Sigmoid colon (tissue), 7 donors: ENCODE results near the gene PRKCZ. TPM values are rescaled to one million over a fixed set of nuclear protein-coding genes. Genes with fewer than 3 reads are reported as not detected.

ENCODE experiments used
- DNase-seq: peaks from one replicate; pipeline ENCODE4 v3.0.0-alpha.2; 2019
- H3K27ac ChIP-seq, 4 donors: fragments of 200-600 bp; sonication (generic); one replicate each; pipeline ENCODE4 v1.5.1; 2016 to 2019; ENCODE audit warnings: mild to moderate bottlenecking in 1 of 4
- H3K27me3 ChIP-seq, 3 donors: fragments of 200-600 bp; sonication (generic); one replicate each; pipeline ENCODE4 v1.5.1; 2019; ENCODE audit warnings: mild to moderate bottlenecking in 1 of 3
- H3K36me3 ChIP-seq, 4 donors: fragments of 200-600 bp; sonication (generic); one replicate each; pipeline ENCODE4 v1.5.1; 2016 to 2019
- H3K4me1 ChIP-seq, 4 donors: fragments of 200-600 bp; sonication (generic); one replicate each; pipeline ENCODE4 v1.5.1; 2017 to 2019
- H3K4me3 ChIP-seq, 4 donors: fragments of 200-600 bp; sonication (generic); one replicate each; pipeline ENCODE4 v1.5.1; 2017 to 2019; ENCODE audit warnings: mild to moderate bottlenecking in 2 of 4, moderate library complexity in 1 of 4
- H3K9me3 ChIP-seq, 4 donors: fragments of 200-600 bp in 3 of 4; sonication (generic) in 3 of 4; one replicate each; pipeline versions ENCODE4 v1.5.1 to v1.6.1; 2013 to 2019
- EP300 ChIP-seq, 4 donors: sonication (generic); formaldehyde crosslinking; IDR thresholded peaks; one replicate each; pipeline ENCODE4 v1.6.1; 2017; ENCODE audit warnings: antibody characterized with exemption in 4 of 4
- POLR2A ChIP-seq, 2 donors: fragments of 450-650 bp; IDR thresholded peaks; one replicate each; pipeline ENCODE4 v1.6.1; 2016; ENCODE audit warnings: antibody characterized with exemption in 2 of 2, mild to moderate bottlenecking in 2 of 2, moderate library complexity in 2 of 2
- POLR2AphosphoS5 ChIP-seq, 4 donors: sonication (generic); formaldehyde crosslinking; IDR thresholded peaks; one replicate each; pipeline ENCODE4 v1.6.1; 2017; ENCODE audit warnings: antibody characterized with exemption in 4 of 4
- WGBS, 2 donors: extraction: QIAGEN DNeasy Blood & Tissue Kit; methylation state at CpG; one replicate each; pipeline ENCODE4 v1.1.7; 2013; 5-methylcytosine and 5-hydroxymethylcytosine counted together
- intact Hi-C: fragments of 100-400 bp; cut with DNase I; formaldehyde crosslinking; loops from one replicate; pipeline ENCODE4 v1.15.1; 2023
- polyA plus RNA-seq, 3 donors: library from polyadenylated mRNA; stranded (reverse); fragments of 200-250 nt; gene quantifications; one replicate each; pipeline ENCODE4 v1.2.3, GENCODE V29; 2013
- total RNA-seq, 4 donors: library from RNA; depleted of rRNA; stranded (reverse); fragments of >200 nt; gene quantifications; one replicate each; pipeline ENCODE4 v1.1.0, GENCODE V29; 2016
- TF ChIP-seq, protein P1 (sequence below), 4 experiments: fragments of 450-650 bp in 3 of 4; fragments of 200-600 bp in 1 of 4; IDR thresholded peaks; one replicate each; pipeline ENCODE4 v1.5.1; 2016 to 2019; ENCODE audit warnings: antibody characterized with exemption in 4 of 4, mild to moderate bottlenecking in 3 of 4, moderate library complexity in 2 of 4
- donor health status: healthy with polysubstance abuse.
- donor health status: Bipolar disorder and iron deficiency.
- donor health status: healthy.

Gene PRKCZ
- total and polyA plus RNA-seq, 7 donors, result 1.4 to 52.9 (median 4.8) TPM

DNA sequence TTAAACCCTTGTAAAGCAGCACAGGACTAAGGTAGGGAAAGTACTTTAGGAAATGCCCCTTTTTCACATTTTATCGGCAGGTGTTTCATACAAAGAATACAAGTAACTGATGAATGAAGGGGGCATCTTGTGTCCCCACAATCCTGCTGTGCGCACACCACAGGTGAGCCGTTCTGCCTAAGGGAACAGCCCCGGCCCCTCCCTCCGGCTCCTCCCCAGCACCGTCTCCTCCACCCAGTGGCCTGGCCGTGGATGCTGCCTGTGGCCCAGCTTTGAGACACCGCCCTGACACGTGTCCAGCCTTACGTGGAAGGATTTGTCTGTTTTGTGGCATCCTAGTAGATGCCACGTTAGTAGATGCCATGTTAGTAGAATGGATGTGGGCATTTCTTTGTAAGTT is 131.5 kb downstream of the PRKCZ start:
- Histone ChIP-seq H3K4me3 (no peak overlapping the region), H3K9me3 (no peaks in the 10 kb centered on the region), H3K27me3 (no peaks in the 10 kb centered on the region), H3K4me1 (no peaks in the 10 kb centered on the region), H3K36me3 (peaks cover 0 to 19% (median 2%) of the 10 kb centered on the region in 4 donors), H3K27ac (no peak overlapping the region)
- WGBS, 2 donors, result 94 to 95% methylated on average over 11 of the region's 11 CpGs
- intact Hi-C loops, result no loop called here
- DNase-seq, result no peak
- TF ChIP-seq EP300 (IDR thresholded peaks at IDR 0.05) (no peak), POLR2A (IDR thresholded peaks at IDR 0.05) (no peak), POLR2AphosphoS5 (IDR thresholded peaks at IDR 0.05) (no peak)
- TF ChIP-seq, protein P1, sequence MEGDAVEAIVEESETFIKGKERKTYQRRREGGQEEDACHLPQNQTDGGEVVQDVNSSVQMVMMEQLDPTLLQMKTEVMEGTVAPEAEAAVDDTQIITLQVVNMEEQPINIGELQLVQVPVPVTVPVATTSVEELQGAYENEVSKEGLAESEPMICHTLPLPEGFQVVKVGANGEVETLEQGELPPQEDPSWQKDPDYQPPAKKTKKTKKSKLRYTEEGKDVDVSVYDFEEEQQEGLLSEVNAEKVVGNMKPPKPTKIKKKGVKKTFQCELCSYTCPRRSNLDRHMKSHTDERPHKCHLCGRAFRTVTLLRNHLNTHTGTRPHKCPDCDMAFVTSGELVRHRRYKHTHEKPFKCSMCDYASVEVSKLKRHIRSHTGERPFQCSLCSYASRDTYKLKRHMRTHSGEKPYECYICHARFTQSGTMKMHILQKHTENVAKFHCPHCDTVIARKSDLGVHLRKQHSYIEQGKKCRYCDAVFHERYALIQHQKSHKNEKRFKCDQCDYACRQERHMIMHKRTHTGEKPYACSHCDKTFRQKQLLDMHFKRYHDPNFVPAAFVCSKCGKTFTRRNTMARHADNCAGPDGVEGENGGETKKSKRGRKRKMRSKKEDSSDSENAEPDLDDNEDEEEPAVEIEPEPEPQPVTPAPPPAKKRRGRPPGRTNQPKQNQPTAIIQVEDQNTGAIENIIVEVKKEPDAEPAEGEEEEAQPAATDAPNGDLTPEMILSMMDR (IDR thresholded peaks at IDR 0.05), result no peak

DNA sequence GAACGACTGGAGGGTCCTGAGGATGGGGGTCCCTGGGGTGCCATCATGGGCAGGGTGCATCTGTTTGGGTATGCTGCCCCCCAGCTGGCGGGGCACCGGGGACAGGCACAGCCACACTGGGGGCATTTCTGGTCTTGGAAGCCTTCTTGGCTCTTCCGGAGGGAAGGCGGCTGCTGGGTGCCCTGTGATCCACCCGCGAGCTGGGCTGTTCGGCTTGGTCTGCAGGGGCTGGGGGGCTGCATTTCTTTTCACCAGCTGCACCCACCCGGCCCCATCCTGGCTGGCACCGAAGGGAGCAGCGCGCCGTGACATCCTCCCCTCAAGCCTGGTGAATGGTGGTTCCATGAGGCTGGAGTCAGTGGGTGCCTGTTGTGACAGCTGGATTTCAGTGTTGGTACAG is 132.2 kb downstream of the PRKCZ start:
- no peak for DNase-seq
- Histone ChIP-seq H3K4me1 (no peaks in the 10 kb centered on the region), H3K27ac (no peak overlapping the region), H3K4me3 (no peak overlapping the region), H3K9me3 (no peaks in the 10 kb centered on the region), H3K27me3 (no peaks in the 10 kb centered on the region), H3K36me3 (peaks cover 0 to 19% (median 3%) of the 10 kb centered on the region in 4 donors)
- intact Hi-C loops, result no loop called here
- TF ChIP-seq EP300 (IDR thresholded peaks at IDR 0.05) (no peak), POLR2A (IDR thresholded peaks at IDR 0.05) (no peak), POLR2AphosphoS5 (IDR thresholded peaks at IDR 0.05) (no peak)
- TF ChIP-seq, protein P1 (IDR thresholded peaks at IDR 0.05), result no peak
- WGBS, 2 donors, result 95 to 97% methylated on average over 13 of the region's 13 CpGs

DNA sequence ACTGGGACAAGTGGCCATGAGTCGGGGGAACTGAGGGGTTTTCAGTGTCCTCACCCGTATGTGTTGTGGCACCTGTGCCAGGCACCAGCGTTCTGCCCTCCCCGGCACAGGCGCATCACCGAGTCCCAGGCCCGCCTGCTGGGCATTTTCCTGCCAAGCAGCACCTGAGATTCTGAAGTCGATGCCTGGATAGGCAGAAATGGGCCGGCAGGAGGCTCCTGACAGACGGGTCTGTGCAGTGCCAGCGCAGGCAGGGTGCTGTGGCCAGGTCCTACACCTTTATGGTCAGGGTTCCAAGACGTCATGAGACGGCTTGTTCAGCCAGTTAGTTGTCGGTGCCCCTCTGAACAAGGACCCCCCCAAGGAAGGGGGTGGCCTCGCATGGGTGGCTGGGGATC is 133.7 kb downstream of the PRKCZ start:
- H3K9me3 ChIP-seq, result no peaks in the 10 kb centered on the region
- intact Hi-C loops, result no loop called here
- no peak for TF ChIP-seq POLR2AphosphoS5 (IDR thresholded peaks at IDR 0.05)
- TF ChIP-seq, protein P1 (IDR thresholded peaks at IDR 0.05), result no peak
- TF ChIP-seq POLR2A (IDR thresholded peaks at IDR 0.05), result no peak
- no peak for TF ChIP-seq EP300 (IDR thresholded peaks at IDR 0.05)

DNA sequence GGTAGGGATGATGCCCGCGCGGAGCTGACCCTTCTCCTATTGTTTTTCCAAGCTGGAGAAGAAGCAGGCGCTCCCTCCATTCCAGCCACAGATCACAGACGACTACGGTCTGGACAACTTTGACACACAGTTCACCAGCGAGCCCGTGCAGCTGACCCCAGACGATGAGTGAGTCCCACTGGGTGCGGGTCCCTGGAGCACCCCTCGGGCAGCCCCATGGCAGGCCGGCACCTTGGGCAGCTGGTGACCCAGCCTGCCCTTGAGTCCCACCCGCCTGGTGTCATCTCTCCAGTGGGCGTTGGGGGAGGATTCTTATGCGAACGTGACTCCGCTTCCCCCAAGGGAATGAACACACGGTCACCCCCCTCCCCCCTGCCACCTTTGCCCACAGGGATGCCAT is 134.3 kb downstream of the PRKCZ start:
- no peak for DNase-seq
- intact Hi-C loops, result no loop called here
- Histone ChIP-seq H3K27me3 (no peaks in the 10 kb centered on the region), H3K4me1 (peaks cover 0 to 5% (median 2%) of the 10 kb centered on the region in 4 donors), H3K27ac (no peak overlapping the region), H3K36me3 (peaks cover 0 to 19% (median 3%) of the 10 kb centered on the region in 4 donors), H3K9me3 (no peaks in the 10 kb centered on the region), H3K4me3 (no peak overlapping the region)
- 92 to 95% methylated on average over 18 of the region's 18 CpGs for WGBS, 2 donors
- no peak for TF ChIP-seq POLR2AphosphoS5 (IDR thresholded peaks at IDR 0.05)
- no peak for TF ChIP-seq POLR2A (IDR thresholded peaks at IDR 0.05)
- no peak for TF ChIP-seq EP300 (IDR thresholded peaks at IDR 0.05)
- TF ChIP-seq, protein P1 (IDR thresholded peaks at IDR 0.05), result no peak

More for the DNA sequence above, 133.7 kb downstream of the PRKCZ start:
- 91 to 93% methylated on average over 15 of the region's 15 CpGs for WGBS, 2 donors
- Histone ChIP-seq H3K4me1 (peaks cover 0 to under 1% (median under 1%) of the 10 kb centered on the region in 4 donors), H3K36me3 (peaks cover 0 to 19% (median 3%) of the 10 kb centered on the region in 4 donors), H3K27me3 (no peaks in the 10 kb centered on the region), H3K4me3 (no peak overlapping the region), H3K27ac (no peak overlapping the region)
- no peak for DNase-seq

DNA sequence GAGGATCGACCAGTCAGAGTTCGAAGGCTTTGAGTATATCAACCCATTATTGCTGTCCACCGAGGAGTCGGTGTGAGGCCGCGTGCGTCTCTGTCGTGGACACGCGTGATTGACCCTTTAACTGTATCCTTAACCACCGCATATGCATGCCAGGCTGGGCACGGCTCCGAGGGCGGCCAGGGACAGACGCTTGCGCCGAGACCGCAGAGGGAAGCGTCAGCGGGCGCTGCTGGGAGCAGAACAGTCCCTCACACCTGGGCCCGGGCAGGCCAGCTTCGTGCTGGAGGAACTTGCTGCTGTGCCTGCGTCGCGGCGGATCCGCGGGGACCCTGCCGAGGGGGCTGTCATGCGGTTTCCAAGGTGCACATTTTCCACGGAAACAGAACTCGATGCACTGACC is 134.7 kb downstream of the PRKCZ start:
- intact Hi-C loops, result no loop called here
- no peak overlapping the region for H3K4me3 ChIP-seq
- no peak overlapping the region for H3K27ac ChIP-seq
- no peaks in the 10 kb centered on the region for H3K9me3 ChIP-seq
- peaks cover 0 to 19% (median 3%) of the 10 kb centered on the region in 4 donors for H3K36me3 ChIP-seq
- no peak for DNase-seq
- TF ChIP-seq POLR2AphosphoS5 (IDR thresholded peaks at IDR 0.05), result no peak
- TF ChIP-seq EP300 (IDR thresholded peaks at IDR 0.05), result no peak
- TF ChIP-seq, protein P1 (IDR thresholded peaks at IDR 0.05), result no peak
- TF ChIP-seq POLR2A (IDR thresholded peaks at IDR 0.05), result no peak
- 94 to 96% methylated on average over 33 of the region's 33 CpGs for WGBS, 2 donors
- H3K4me1 ChIP-seq, result peaks cover 0 to 8% (median 2%) of the 10 kb centered on the region in 4 donors
- no peaks in the 10 kb centered on the region for H3K27me3 ChIP-seq
